Lower lobe of right lung (tissue), 2 donors: ENCODE results near the gene ARVCF. TPM values are rescaled to one million over a fixed set of nuclear protein-coding genes. Genes with fewer than 3 reads are reported as not detected.

Experiments
- ATAC-seq, 2 donors: fragments of 200-7000 bp; cut with Tn5 transposase; one replicate each; pipeline ENCODE4 v1.9.1; 2020 to 2022; ENCODE audit warnings: mild to moderate bottlenecking in 2 of 2, moderate library complexity in 2 of 2
- DNase-seq: peaks from one replicate; pipeline ENCODE4 v3.0.0-alpha.2; 2020
- H3K27ac ChIP-seq: fragments of 200-600 bp; one replicate; pipeline ENCODE4 v1.8.0; 2022
- H3K27me3 ChIP-seq: fragments of 200-600 bp; one replicate; pipeline ENCODE4 v1.8.0; 2022; ENCODE audit warnings: low read depth
- H3K36me3 ChIP-seq: fragments of 200-600 bp; one replicate; pipeline ENCODE4 v1.8.0; 2022; ENCODE audit warnings: mild to moderate bottlenecking
- H3K4me1 ChIP-seq: fragments of 200-600 bp; one replicate; pipeline ENCODE4 v1.8.0; 2022
- H3K4me3 ChIP-seq: fragments of 200-600 bp; one replicate; pipeline ENCODE4 v1.8.0; 2022; ENCODE audit warnings: mild to moderate bottlenecking
- H3K9me3 ChIP-seq: fragments of 200-600 bp; one replicate; pipeline ENCODE4 v1.8.0; 2022
- CTCF ChIP-seq: fragments of 200-600 bp; IDR thresholded peaks from one replicate; pipeline ENCODE4 v1.8.0; 2022; ENCODE audit warnings: antibody characterized with exemption, mild to moderate bottlenecking
- intact Hi-C: fragments of 100-400 bp; cut with DNase I; formaldehyde crosslinking; loops from one replicate; pipeline ENCODE4 v1.11.0; 2022
- total RNA-seq: library from RNA; stranded (reverse); fragmentation: NEBNext Ultra II Directional; extraction: Animal tissue kit (Norgen Biotek cat#: 25700); gene quantifications from one replicate; pipeline ENCODE4 v1.2.1, GENCODE V29; 2021
- donor health status: DM: no; HTN: yes; CAD: no; lungs with severe emphysema.

ARVCF gene
- total RNA-seq, 1 donor from 2014 or later, result 16.8 TPM

GRCh38 chr22:20022231-20022977, 5.8 kb upstream of the ARVCF start:
- no peak for TF ChIP-seq CTCF
- Histone ChIP-seq H3K4me1 (peaks cover 33% of the 10 kb centered on the region), H3K4me3 (peak overlapping the region; percentile 99), H3K27me3 (no peaks in the 10 kb centered on the region), H3K9me3 (no peaks in the 10 kb centered on the region), H3K27ac (peak overlapping the region; percentile 96), H3K36me3 (peaks cover 15% of the 10 kb centered on the region)
- intact Hi-C loops, result no loop called here
- DNase-seq, result no peak
- no peak for ATAC-seq

- Histone ChIP-seq H3K27me3 (no peaks in the 10 kb centered on the region), H3K9me3 (no peaks in the 10 kb centered on the region), H3K27ac (peak overlapping the region; percentile 96), H3K4me3 (peak overlapping the region; percentile 99), H3K4me1 (peaks cover 36% of the 10 kb centered on the region), H3K36me3 (peaks cover 10% of the 10 kb centered on the region)
- DNase-seq, result peak; percentile 85
- TF ChIP-seq CTCF, result no peak
- intact Hi-C loops, result no loop called here
- ATAC-seq, result peak; percentile 69 to 75
Observed at GRCh38 chr22:20021196-20022181, 4.9 kb upstream of the ARVCF start.

GRCh38 chr22:20020533-20021195, 4.0 kb upstream of the ARVCF start, which contains the start of gene TANGO2:
Gene TANGO2 (plus strand): TSS chr22:20021110. CDS start chr22:20036799, 15,689 bp downstream.
- DNase-seq, result peak; percentile 94
- Histone ChIP-seq H3K4me3 (peak within 1 kb of the TSS; percentile 99), H3K9me3 (no peaks in the 10 kb centered on the region), H3K4me1 (peaks cover 42% of the 10 kb centered on the region), H3K36me3 (peaks cover 9% of the 10 kb centered on the region), H3K27me3 (no peaks in the 10 kb centered on the region), H3K27ac (peak within 1 kb of the TSS; percentile 96)
- TF ChIP-seq CTCF, result no peak
- ATAC-seq, result peak; percentile 93 to 95
- intact Hi-C loops, result no loop called here

- no peaks in the 10 kb centered on the region for H3K9me3 ChIP-seq
- no peak for TF ChIP-seq CTCF
- intact Hi-C loops, result no loop called here
- H3K4me3 ChIP-seq, result peak overlapping the region; percentile 99
- H3K27me3 ChIP-seq, result no peaks in the 10 kb centered on the region
- DNase-seq (no peak), ATAC-seq (no peak)
- peak overlapping the region; percentile 96 for H3K27ac ChIP-seq
- H3K36me3 ChIP-seq, result peaks cover 9% of the 10 kb centered on the region
- H3K4me1 ChIP-seq, result peaks cover 48% of the 10 kb centered on the region
Observed at GRCh38 chr22:20019661-20020532, 3.3 kb upstream of the ARVCF start.
